H1 (cell line): Measurements from ENCODE around the gene SIGLEC10. TPM values are rescaled to one million over a fixed set of nuclear protein-coding genes. Genes with fewer than 3 reads are reported as not detected.

Source experiments
- KDM1A ChIP-seq: fragments of 200-600, 300-600 bp; sonication (generic); IDR thresholded peaks from 2 replicates; pipeline ENCODE4 v1.7.1; 2016; ENCODE audit warnings: mild to moderate bottlenecking, low read length, borderline replicate concordance
- POU5F1 ChIP-seq: IDR thresholded peaks from 2 replicates; pipeline ENCODE4 v1.6.1; 2011; ENCODE audit warnings: low read depth, mild to moderate bottlenecking, low read length, moderate library complexity
- RAD21 ChIP-seq, 2 experiments: IDR thresholded peaks in 1 of 2; conservative IDR thresholded peaks in 1 of 2; 2 replicates each; pipeline ENCODE4 v1.6.1; 2011; ENCODE audit warnings: low read depth in 2 of 2, low read length in 2 of 2, improper control_type of control experiment in 1 of 2, inconsistent platforms in 1 of 2, mild to moderate bottlenecking in 1 of 2, moderate library complexity in 1 of 2
- SP2 ChIP-seq: IDR thresholded peaks from 2 replicates; pipeline ENCODE4 v1.6.1; 2012; ENCODE audit warnings: mild to moderate bottlenecking, low read length, inconsistent platforms
- SUZ12 ChIP-seq: fragments of 200-600 bp; sonication (generic); IDR thresholded peaks from 2 replicates; pipeline ENCODE4 v1.6.1; 2012; ENCODE audit warnings: mild to moderate bottlenecking, inconsistent platforms, low read length, moderate library complexity, mixed read lengths
- TBP ChIP-seq: IDR thresholded peaks from 2 replicates; pipeline ENCODE4 v1.6.1; 2011; ENCODE audit warnings: low read depth, low read length, improper control_type of control experiment
- polyA plus RNA-seq, 7 experiments: library from polyadenylated mRNA; depleted of rRNA in 3 of 7; stranded (reverse) in 5 of 7; unstranded in 2 of 7; fragments of >200 nt in 5 of 7; fragments of 200-250 nt in 2 of 7; gene quantifications; 1 replicate in 5 of 7; 2 replicates in 1 of 7; 4 replicates in 1 of 7; pipeline versions ENCODE4 v1.2.1 to v1.2.3, GENCODE V29; 2011 to 2013; ENCODE audit warnings: missing spikeins in 2 of 7, mixed read lengths in 2 of 7
- total RNA-seq: library from RNA; stranded (reverse); fragmentation: NEBNext Ultra II Directional; extraction: Animal tissue kit (Norgen Biotek cat#: 25700); gene quantifications from 2 replicates; pipeline ENCODE4 v1.2.1, GENCODE V29; 2021
- TF ChIP-seq, protein P1 (sequence below): IDR thresholded peaks from 2 replicates; pipeline ENCODE4 v1.6.1; 2012; ENCODE audit warnings: inconsistent platforms

SIGLEC10 gene
- total and polyA plus RNA-seq, 2 of the 8 experiments (the other 6 are each of a cell fraction or from before 2014, with no cell fraction given) = 0.06 TPM; not detected in 1

DNA sequence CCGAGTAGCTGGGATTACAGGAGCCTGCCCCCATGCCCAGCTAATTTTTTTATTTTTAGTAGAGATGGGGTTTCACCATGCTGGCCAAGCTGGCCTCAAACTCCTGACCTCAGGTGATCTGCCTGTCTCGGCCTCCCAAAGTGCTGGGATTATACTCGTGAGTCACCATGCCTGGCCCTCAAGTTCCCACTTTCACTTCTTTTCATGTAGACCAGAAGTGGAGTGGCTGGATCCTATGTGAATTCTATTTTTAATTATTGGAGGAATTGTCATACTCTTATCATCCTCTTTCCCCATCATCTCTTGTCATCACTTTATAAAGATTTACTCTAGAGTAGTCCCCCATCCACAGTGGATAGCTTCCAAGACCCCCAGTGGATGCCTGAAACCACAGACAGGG, 12.8 kb upstream of the SIGLEC10 start (continued):
- TF ChIP-seq KDM1A (no peak), SUZ12 (no peak), TBP (no peak), POU5F1 (no peak), RAD21 (IDR thresholded peaks at IDR 0.05 in 1 of 2, conservative IDR thresholded peaks at IDR 0.05 in 1 of 2; ENCODE audit: low read depth in 2 of 2, low read length in 2 of 2) (no peak), SP2 (no peak)
- TF ChIP-seq, protein P1, sequence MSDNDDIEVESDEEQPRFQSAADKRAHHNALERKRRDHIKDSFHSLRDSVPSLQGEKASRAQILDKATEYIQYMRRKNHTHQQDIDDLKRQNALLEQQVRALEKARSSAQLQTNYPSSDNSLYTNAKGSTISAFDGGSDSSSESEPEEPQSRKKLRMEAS = no peak
